ENCODE measurements around the gene IQGAP2. TPM values are rescaled to one million over a fixed set of nuclear protein-coding genes. Genes with fewer than 3 reads are reported as not detected.

The IQGAP2 gene
- total RNA-seq, 1 experiment from 2014 or later, result not detected

GRCh38 chr5:76673125-76673524 lies 270.0 kb downstream of the IQGAP2 start:
- Histone ChIP-seq H3K79me2 (ENCODE audit: low read depth) (no peaks in the 10 kb centered on the region), H3K9me3 (ENCODE audit: insufficient read depth, low read depth) (no peaks in the 10 kb centered on the region), H3K27me3 (ENCODE audit: insufficient read depth, low read depth) (no peaks in the 10 kb centered on the region), H3K27ac (no peak overlapping the region), H3F3A (ENCODE audit: insufficient read depth, low read depth) (no peaks in the 10 kb centered on the region), H4K20me1 (ENCODE audit: insufficient read depth) (no peaks in the 10 kb centered on the region), H2AFZ (no peak overlapping the region), H3K4me3 (no peak overlapping the region), H3K9me2 (ENCODE audit: insufficient read depth) (no peaks in the 10 kb centered on the region), H3K4me2 (no peak overlapping the region), H3K4me1 (replicated peaks; ENCODE audit: insufficient read depth) (no peaks in the 10 kb centered on the region), H3K36me3 (ENCODE audit: low read depth) (no peaks in the 10 kb centered on the region)
- no peak for DNase-seq
- intact Hi-C loops (cut with micrococcal nuclease; ENCODE audit: unreplicated experiment), result no loop called here
- BruUV-seq (replicated peaks), result no TSS peak
- no peak for TF ChIP-seq EZH2 (IDR thresholded peaks at IDR 0.05; ENCODE audit: low read depth)
- TF ChIP-seq CTCF (conservative IDR thresholded peaks at IDR 0.05), result no peak
- CTCF ChIA-PET, result no interaction called here
- POLR2A ChIA-PET (ENCODE audit: unreplicated experiment), result no interaction called here

GRCh38 chr5:76674330-76675066 lies 271.4 kb downstream of the IQGAP2 start:
- Histone ChIP-seq H3K4me3 (no peak overlapping the region), H3F3A (ENCODE audit: insufficient read depth, low read depth) (no peaks in the 10 kb centered on the region), H2AFZ (no peak overlapping the region), H3K79me2 (ENCODE audit: low read depth) (no peaks in the 10 kb centered on the region), H3K36me3 (ENCODE audit: low read depth) (no peaks in the 10 kb centered on the region), H3K9me2 (ENCODE audit: insufficient read depth) (no peaks in the 10 kb centered on the region), H3K9me3 (ENCODE audit: insufficient read depth, low read depth) (no peaks in the 10 kb centered on the region), H3K27ac (no peak overlapping the region), H3K4me1 (replicated peaks; ENCODE audit: insufficient read depth) (no peaks in the 10 kb centered on the region), H3K4me2 (no peak overlapping the region), H4K20me1 (ENCODE audit: insufficient read depth) (no peaks in the 10 kb centered on the region), H3K27me3 (ENCODE audit: insufficient read depth, low read depth) (no peaks in the 10 kb centered on the region)
- ChIA-PET CTCF (no interaction called here), POLR2A (ENCODE audit: unreplicated experiment) (no interaction called here)
- intact Hi-C loops (cut with micrococcal nuclease; ENCODE audit: unreplicated experiment), result no loop called here
- BruUV-seq (replicated peaks), result no TSS peak
- TF ChIP-seq CTCF (conservative IDR thresholded peaks at IDR 0.05) (no peak), EZH2 (IDR thresholded peaks at IDR 0.05; ENCODE audit: low read depth) (no peak)
- DNase-seq, result no peak

- CTCF ChIA-PET, result no interaction called here
- Histone ChIP-seq H2AFZ (no peak overlapping the region), H3K4me1 (replicated peaks; ENCODE audit: insufficient read depth) (no peaks in the 10 kb centered on the region), H3K27ac (no peak overlapping the region), H3K79me2 (ENCODE audit: low read depth) (no peaks in the 10 kb centered on the region), H3K4me3 (no peak overlapping the region), H3K9me3 (ENCODE audit: insufficient read depth, low read depth) (no peaks in the 10 kb centered on the region), H3K27me3 (ENCODE audit: insufficient read depth, low read depth) (no peaks in the 10 kb centered on the region), H4K20me1 (ENCODE audit: insufficient read depth) (no peaks in the 10 kb centered on the region), H3K9me2 (ENCODE audit: insufficient read depth) (no peaks in the 10 kb centered on the region), H3F3A (ENCODE audit: insufficient read depth, low read depth) (no peaks in the 10 kb centered on the region), H3K36me3 (ENCODE audit: low read depth) (no peaks in the 10 kb centered on the region), H3K4me2 (no peak overlapping the region)
- no peak for DNase-seq
- intact Hi-C loops (cut with micrococcal nuclease; ENCODE audit: unreplicated experiment), result no loop called here
- no peak for TF ChIP-seq EZH2 (IDR thresholded peaks at IDR 0.05; ENCODE audit: low read depth)
- no peak for TF ChIP-seq CTCF (conservative IDR thresholded peaks at IDR 0.05)
- POLR2A ChIA-PET (ENCODE audit: unreplicated experiment), result no interaction called here
- no TSS peak for BruUV-seq (replicated peaks)
These were observed 272.3 kb downstream of the IQGAP2 start for GRCh38 chr5:76675364-76675763.
